ENCODE measurements around the gene APOBEC3G.

GRCh38 chr22:39129081-39129480, 52.0 kb downstream of the APOBEC3G start:
- TF ChIP-seq CTCF (conservative IDR thresholded peaks at IDR 0.05; ENCODE audit: low read depth, low read length), result no peak
- no peak for TF ChIP-seq ELK1 (IDR thresholded peaks at IDR 0.05; ENCODE audit: borderline replicate concordance, low read depth, low read length)
- TF ChIP-seq SMC3 (IDR thresholded peaks at IDR 0.05; ENCODE audit: low read depth, low read length), result no peak
- TF ChIP-seq NFE2L2 (IDR thresholded peaks at IDR 0.05; ENCODE audit: low read depth, low read length), result no peak
- TF ChIP-seq POLR2A (IDR thresholded peaks at IDR 0.05; ENCODE audit: low read depth, low read length), result no peak
